ENCODE results near the gene CACNA1B. TPM values are rescaled to one million over a fixed set of nuclear protein-coding genes. Genes with fewer than 3 reads are reported as not detected.

CACNA1B gene
- total and polyA plus RNA-seq, 2 of the 4 experiments (the other 2 are of a cell fraction) = 0.02 TPM; not detected in 1

GRCh38 chr9:138078846-138079245 is 201.3 kb downstream of the CACNA1B start:
- Histone ChIP-seq H3K23ac (ENCODE audit: low read depth, low read length) (no peak overlapping the region), H3K9me1 (ENCODE audit: insufficient read depth, low read length) (no peaks in the 10 kb centered on the region), H3K36me3 (ENCODE audit: control insufficient read depth, insufficient read depth, low read length) (no peaks in the 10 kb centered on the region), H3K4me2 (ENCODE audit: low read depth, low read length) (no peak overlapping the region), H2BK5ac (ENCODE audit: low read depth, low read length, poor library complexity, severe bottlenecking) (no peak overlapping the region), H3K56ac (ENCODE audit: extremely low read depth, insufficient read depth, low read length) (no peak overlapping the region), H3K27ac (ENCODE audit: insufficient read depth, low read length) (no peak overlapping the region), H3K4me1 (ENCODE audit: control insufficient read depth, insufficient read depth, low read length) (no peaks in the 10 kb centered on the region), H2BK120ac (ENCODE audit: low read depth, low read length) (no peak overlapping the region), H2BK15ac (ENCODE audit: low read depth, low read length) (no peak overlapping the region), H3K14ac (replicated peaks; ENCODE audit: low read depth, low read length) (no peak overlapping the region), H4K5ac (ENCODE audit: low read depth, low read length) (no peak overlapping the region), H2BK20ac (ENCODE audit: low read depth, low read length) (no peak overlapping the region), H3K18ac (ENCODE audit: low read depth, low read length) (no peak overlapping the region), H2AK5ac (ENCODE audit: low read depth, low read length) (no peak overlapping the region), H2AFZ (replicated peaks; ENCODE audit: low read length, poor library complexity) (no peak overlapping the region), H3K79me1 (ENCODE audit: low read depth in 1 of 2, low read length in 2 of 2) (no peaks in the 10 kb centered on the region), H3K4me3 (ENCODE audit: insufficient read depth, low read depth, low read length) (no peak overlapping the region), H3K9ac (ENCODE audit: low read depth, low read length) (no peak overlapping the region), H3K9me3 (ENCODE audit: control insufficient read depth, insufficient read depth, low read length) (peaks cover 65% of the 10 kb centered on the region), H4K8ac (ENCODE audit: low read depth in 2 of 2, low read length in 2 of 2) (no peak overlapping the region), H3K4ac (ENCODE audit: low read depth, low read length) (no peak overlapping the region), H2AK9ac (replicated peaks; ENCODE audit: low read depth, low read length, poor library complexity) (no peak overlapping the region), H4K91ac (ENCODE audit: insufficient read depth, low read depth, low read length) (no peak overlapping the region), H4K20me1 (ENCODE audit: insufficient read depth, low read length) (no peaks in the 10 kb centered on the region), H3K27me3 (ENCODE audit: control insufficient read depth, insufficient read depth, low read length) (no peaks in the 10 kb centered on the region)
- no TSS peak for BruUV-seq (replicated peaks)
- DNase-seq (no peak), ATAC-seq (ENCODE audit: low read depth) (no peak)
- dilution Hi-C loops (cut with HindIII; ENCODE audit: low sequenced_read_pairs, unreplicated experiment) = no loop called here
- CTCF ChIA-PET = no interaction called here
- intact Hi-C loops (cut with micrococcal nuclease) = no loop called here
- in situ Hi-C loops (cut with MboI; ENCODE audit: low sequenced_read_pairs) = no loop called here
- POLR2A ChIA-PET (ENCODE audit: unreplicated experiment) = no interaction called here
- 65% methylated on average over 9 of the region's 9 CpGs; no CpG with 5 or more reads in 1 of the 2 experiments for WGBS, 2 experiments (ENCODE audit: extremely low coverage in 2 of 2, insufficient read length in 1 of 2)
- TF ChIP-seq RCOR1 (IDR thresholded peaks at IDR 0.05; ENCODE audit: insufficient replicate concordance, low read length) = no peak
- TF ChIP-seq CEBPB (IDR thresholded peaks at IDR 0.05; ENCODE audit: low read depth, low read length) = no peak
- TF ChIP-seq POLR2A (IDR thresholded peaks at IDR 0.05; ENCODE audit: low read depth, low read length) = no peak
- no peak for TF ChIP-seq CHD1 (IDR thresholded peaks at IDR 0.05; ENCODE audit: low read depth, low read length)
- TF ChIP-seq SMC3 (IDR thresholded peaks at IDR 0.05; ENCODE audit: low read depth, low read length) = no peak
- no peak for TF ChIP-seq USF2 (IDR thresholded peaks at IDR 0.05; ENCODE audit: low read depth, low read length)
- TF ChIP-seq BHLHE40 (IDR thresholded peaks at IDR 0.05; ENCODE audit: low read depth, low read length) = no peak
- no peak for TF ChIP-seq NFE2L2 (IDR thresholded peaks at IDR 0.05; ENCODE audit: low read depth, low read length)
- TF ChIP-seq MAFK (IDR thresholded peaks at IDR 0.05; ENCODE audit: low read depth, low read length) = no peak
- no peak for TF ChIP-seq RAD21 (IDR thresholded peaks at IDR 0.05; ENCODE audit: low read length)
- no peak for TF ChIP-seq MXI1 (IDR thresholded peaks at IDR 0.05; ENCODE audit: borderline replicate concordance, low read depth, low read length)
- no peak for TF ChIP-seq ELK1 (IDR thresholded peaks at IDR 0.05; ENCODE audit: borderline replicate concordance, low read depth, low read length)

All from IMR-90 (cell line).